ENCODE results near the gene ASCC1.

DNA sequence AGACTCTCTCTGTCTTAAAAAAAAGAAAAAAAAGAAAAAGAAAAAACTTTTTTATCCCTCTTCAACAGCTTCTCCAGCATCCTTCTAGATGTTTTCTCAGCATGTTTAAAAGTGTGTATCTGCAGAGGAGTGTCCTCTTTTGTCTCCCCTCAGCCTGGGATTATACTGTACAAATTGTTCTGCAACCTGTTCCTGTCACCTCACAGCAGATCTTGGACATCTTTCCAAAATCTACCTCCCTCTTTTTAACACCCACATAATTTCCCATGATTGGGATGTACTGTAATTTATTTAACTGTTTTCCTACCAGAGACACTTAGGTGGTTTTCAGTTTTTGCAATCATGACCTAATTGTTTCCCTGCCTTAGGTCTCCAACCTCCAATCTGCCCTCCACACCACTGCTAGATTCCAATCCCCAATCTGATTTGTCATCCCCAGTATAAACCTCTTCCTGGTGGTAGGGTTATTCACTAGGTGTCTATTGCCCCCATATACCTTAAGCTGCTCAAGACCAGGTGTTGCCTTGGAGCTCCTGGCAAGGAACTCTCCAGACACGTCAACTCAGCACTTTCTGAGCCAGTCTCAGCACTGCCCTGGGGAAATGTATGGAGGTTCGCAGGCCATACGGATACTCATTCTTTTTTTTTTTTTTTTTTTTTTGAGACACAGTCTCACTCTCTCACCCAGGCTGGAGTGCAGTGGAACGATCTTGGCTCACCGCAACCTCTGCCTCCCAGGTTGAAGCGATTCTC, 40.1 kb upstream of the ASCC1 start:
- TF ChIP-seq, protein P1, sequence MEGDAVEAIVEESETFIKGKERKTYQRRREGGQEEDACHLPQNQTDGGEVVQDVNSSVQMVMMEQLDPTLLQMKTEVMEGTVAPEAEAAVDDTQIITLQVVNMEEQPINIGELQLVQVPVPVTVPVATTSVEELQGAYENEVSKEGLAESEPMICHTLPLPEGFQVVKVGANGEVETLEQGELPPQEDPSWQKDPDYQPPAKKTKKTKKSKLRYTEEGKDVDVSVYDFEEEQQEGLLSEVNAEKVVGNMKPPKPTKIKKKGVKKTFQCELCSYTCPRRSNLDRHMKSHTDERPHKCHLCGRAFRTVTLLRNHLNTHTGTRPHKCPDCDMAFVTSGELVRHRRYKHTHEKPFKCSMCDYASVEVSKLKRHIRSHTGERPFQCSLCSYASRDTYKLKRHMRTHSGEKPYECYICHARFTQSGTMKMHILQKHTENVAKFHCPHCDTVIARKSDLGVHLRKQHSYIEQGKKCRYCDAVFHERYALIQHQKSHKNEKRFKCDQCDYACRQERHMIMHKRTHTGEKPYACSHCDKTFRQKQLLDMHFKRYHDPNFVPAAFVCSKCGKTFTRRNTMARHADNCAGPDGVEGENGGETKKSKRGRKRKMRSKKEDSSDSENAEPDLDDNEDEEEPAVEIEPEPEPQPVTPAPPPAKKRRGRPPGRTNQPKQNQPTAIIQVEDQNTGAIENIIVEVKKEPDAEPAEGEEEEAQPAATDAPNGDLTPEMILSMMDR (IDR thresholded peaks at IDR 0.05; ENCODE audit: insufficient read depth, low read length, poor library complexity, severe bottlenecking) = no peak
- TF ChIP-seq EZH2phosphoT487 (conservative IDR thresholded peaks at IDR 0.05; ENCODE audit: low read length) = no peak

All from SU-DHL-6 (cell line).